HEK293 (cell line): ENCODE measurements around the gene SLC48A1.
A peak's percentile ranks its signal among the peaks of the same experiment; 100 is the strongest.

Experiments used
- CTCF ChIA-PET: fragments of 350-600 bp; formaldehyde crosslinking; extraction: SDS; loops from one replicate; lab custom pipeline; 2021; ENCODE audit warnings: antibody characterized with exemption; lab: Yijun Ruan, JAX
- POLR2A ChIA-PET: fragments of 300-600 bp; formaldehyde crosslinking; extraction: SDS; loops from one replicate; lab custom pipeline; 2020; ENCODE audit warnings: antibody characterized with exemption, inconsistent platforms; lab: Yijun Ruan, JAX
- H3K27ac ChIP-seq: fragments of 200-500 bp; sonication (Bioruptor generic); 2 replicates; pipeline ENCODE4 v1.5.1; 2014; ENCODE audit warnings: low read depth, low read length, control low read depth, inconsistent platforms; ENCODE audit errors: extremely low read depth
- H3K36me3 ChIP-seq, 2 experiments: fragments of 200-500 bp in 1 of 2; sonication (Bioruptor generic) in 1 of 2; 1 replicate in 1 of 2; 2 replicates in 1 of 2; pipeline ENCODE4 v1.5.1; 2014 to 2017; ENCODE audit warnings: inconsistent platforms in 2 of 2, low read length in 2 of 2; ENCODE audit not compliant: control insufficient read depth in 2 of 2, insufficient read depth in 1 of 2
- H3K4me1 ChIP-seq: fragments of 200-500 bp; sonication (Bioruptor generic); 2 replicates; pipeline ENCODE4 v1.5.1; 2014; ENCODE audit warnings: mild to moderate bottlenecking, low read length, inconsistent platforms; ENCODE audit not compliant: control insufficient read depth, insufficient read depth
- H3K4me3 ChIP-seq: 2 replicates; pipeline ENCODE4 v1.5.1; 2011; ENCODE audit warnings: low read depth, mild to moderate bottlenecking, control low read depth, low read length, moderate library complexity
- H3K9me3 ChIP-seq: fragments of 200-500 bp; sonication (Bioruptor generic); 2 replicates; pipeline ENCODE4 v1.5.1; 2014; ENCODE audit warnings: low read depth, low read length, inconsistent platforms; ENCODE audit not compliant: control insufficient read depth, insufficient read depth
- PRDM4 ChIP-seq: fragments of 450-650 bp; formaldehyde crosslinking; IDR thresholded peaks from 2 replicates; pipeline ENCODE4 v1.5.1; 2017; ENCODE audit warnings: missing biosample characterization, missing genetic modification characterization
- REPIN1 ChIP-seq: fragments of 450-650 bp; formaldehyde crosslinking; IDR thresholded peaks from 2 replicates; pipeline ENCODE4 v1.5.1; 2017; ENCODE audit warnings: missing biosample characterization, missing genetic modification characterization, low read depth
- WT1 ChIP-seq: fragments of 450-650 bp; formaldehyde crosslinking; IDR thresholded peaks from 2 replicates; pipeline ENCODE4 v1.5.1; 2016; ENCODE audit warnings: missing biosample characterization, missing genetic modification characterization
- ZBTB1 ChIP-seq: fragments of 450-650 bp; formaldehyde crosslinking; IDR thresholded peaks from 2 replicates; pipeline ENCODE4 v1.5.1; 2016; ENCODE audit warnings: missing biosample characterization, missing genetic modification characterization
- ZBTB21 ChIP-seq: fragments of 450-650 bp; formaldehyde crosslinking; IDR thresholded peaks from 2 replicates; pipeline ENCODE4 v1.5.1; 2017; ENCODE audit warnings: missing biosample characterization, missing genetic modification characterization
- ZFP69B ChIP-seq: fragments of 450-650 bp; formaldehyde crosslinking; IDR thresholded peaks from 2 replicates; pipeline ENCODE4 v1.5.1; 2016; ENCODE audit warnings: missing biosample characterization, missing genetic modification characterization
- ZNF2 ChIP-seq: fragments of 450-650 bp; formaldehyde crosslinking; IDR thresholded peaks from 2 replicates; pipeline ENCODE4 v1.5.1; 2016; ENCODE audit warnings: missing biosample characterization, missing genetic modification characterization
- ZNF26 ChIP-seq: fragments of 450-650 bp; formaldehyde crosslinking; IDR thresholded peaks from 2 replicates; pipeline ENCODE4 v1.5.1; 2016; ENCODE audit warnings: missing biosample characterization, missing genetic modification characterization
- ZNF555 ChIP-seq: fragments of 450-650 bp; formaldehyde crosslinking; conservative IDR thresholded peaks from 2 replicates; pipeline ENCODE4 v1.5.1; 2017; ENCODE audit warnings: missing biosample characterization, mild to moderate bottlenecking, missing genetic modification characterization, inconsistent platforms
- ZNF639 ChIP-seq: fragments of 450-650 bp; formaldehyde crosslinking; IDR thresholded peaks from 2 replicates; pipeline ENCODE4 v1.5.1; 2016; ENCODE audit warnings: missing biosample characterization, missing genetic modification characterization
- ZNF660 ChIP-seq: fragments of 450-650 bp; IDR thresholded peaks from 2 replicates; pipeline ENCODE4 v1.5.1; 2018; ENCODE audit warnings: missing biosample characterization, mild to moderate bottlenecking, missing genetic modification characterization
- ZNF692 ChIP-seq: fragments of 450-650 bp; formaldehyde crosslinking; IDR thresholded peaks from 2 replicates; pipeline ENCODE4 v1.5.1; 2016; ENCODE audit warnings: missing biosample characterization, missing genetic modification characterization
- ZNF830 ChIP-seq: fragments of 450-650 bp; IDR thresholded peaks from 2 replicates; pipeline ENCODE4 v1.5.0; 2018; ENCODE audit warnings: missing biosample characterization, missing genetic modification characterization, low read depth, mild to moderate bottlenecking, moderate library complexity

SLC48A1 gene

GRCh38 chr12:47757840-47758583 is 15.0 kb upstream of the SLC48A1 start:
- no peak overlapping the region for H3K4me3 ChIP-seq
- H3K27ac ChIP-seq, result no peak overlapping the region; the same call in 1 of the 2 replicates
- no peak for TF ChIP-seq ZNF692 (tag by site-specific recombination)
- no peak for TF ChIP-seq ZNF555 (tag by site-specific recombination)
- TF ChIP-seq ZNF2, result no peak
- no peak for TF ChIP-seq ZNF26 (tag by site-specific recombination)
- no peak for TF ChIP-seq ZBTB21 (tag by site-specific recombination)
- no peak for TF ChIP-seq REPIN1 (tag by site-specific recombination)
- TF ChIP-seq ZBTB1 (tag by site-specific recombination), result no peak
- TF ChIP-seq, all 188 proteins: peak for 0
- peaks cover 7% of the 10 kb centered on the region; the same call in 1 of the 2 replicates for H3K4me1 ChIP-seq
- POLR2A ChIA-PET, result interaction anchor here (0.6 to 1.6 kb wide), 4 partner anchors 9 to 93 kb away, joined by 3 to 6 read pairs (median 4); partner anchors contain the start of gene SLC48A1
- no peaks in the 10 kb centered on the region for H3K36me3 ChIP-seq
- H3K9me3 ChIP-seq, result no peaks in the 10 kb centered on the region
- CTCF ChIA-PET, result interaction anchor here (0.6 to 14.1 kb wide), 12 partner anchors 9 to 141 kb away, joined by 3 to 241 read pairs (median 4); partner anchors contain the start of gene SLC48A1

- ChIA-PET POLR2A (interaction anchor here (1.1 to 1.6 kb wide), 3 partner anchors 9 to 15 kb away, joined by 3 to 6 read pairs (median 3); partner anchors contain the start of gene SLC48A1), CTCF (interaction anchor here (0.9 to 14.1 kb wide), 7 partner anchors 10 to 80 kb away, joined by 4 to 241 read pairs (median 6); partner anchors contain the start of gene SLC48A1)
- peaks cover 7% of the 10 kb centered on the region; the same call in 1 of the 2 replicates for H3K4me1 ChIP-seq
- H3K9me3 ChIP-seq, result no peaks in the 10 kb centered on the region
- H3K4me3 ChIP-seq, result peak overlapping the region; percentile 46
- H3K36me3 ChIP-seq, result no peaks in the 10 kb centered on the region
- H3K27ac ChIP-seq, result no peak overlapping the region; the same call in 1 of the 2 replicates
- TF ChIP-seq ZNF830 (tag by site-specific recombination) (no peak), ZFP69B (tag by site-specific recombination) (no peak), PRDM4 (tag by site-specific recombination) (no peak), ZNF660 (tag by site-specific recombination) (no peak), ZNF639 (tag by site-specific recombination) (no peak), WT1 (tag by site-specific recombination) (no peak)
Measured at GRCh38 chr12:47758584-47758833, 14.5 kb upstream of the SLC48A1 start.
